ENCODE results near the gene ZDHHC8.

DNA sequence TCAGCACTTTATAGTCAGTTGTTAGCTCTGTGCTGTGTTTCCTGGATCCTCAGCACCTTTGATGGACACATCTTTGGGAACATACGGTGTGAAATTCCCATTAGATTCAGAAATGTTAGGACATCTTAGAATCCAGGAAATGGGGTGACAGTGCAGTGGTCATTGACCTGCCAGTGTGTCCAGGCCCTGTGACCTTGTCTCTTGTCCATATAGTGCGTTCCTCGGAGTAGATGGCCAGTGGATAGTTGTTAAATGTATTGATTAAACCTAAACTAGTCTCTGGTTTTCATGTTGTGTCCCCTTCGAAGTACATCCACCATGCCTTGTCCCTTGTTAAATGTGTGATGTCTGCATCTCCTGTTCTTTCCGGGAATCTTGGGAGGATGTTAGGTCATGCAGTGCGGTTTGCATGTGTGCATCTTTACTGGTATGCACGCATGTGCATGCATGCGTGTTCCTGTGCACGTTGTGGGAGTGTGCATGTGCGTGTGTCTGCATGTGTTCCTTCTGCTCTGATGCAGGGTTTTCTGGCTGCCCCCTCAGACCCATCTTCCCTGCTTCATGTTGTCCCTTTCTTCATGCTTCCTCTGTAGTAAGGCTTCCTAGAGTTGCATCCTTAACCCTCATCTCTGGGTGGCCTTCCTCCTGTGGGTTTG lies 47.6 kb upstream of the ZDHHC8 start:
- TF ChIP-seq, protein P1, sequence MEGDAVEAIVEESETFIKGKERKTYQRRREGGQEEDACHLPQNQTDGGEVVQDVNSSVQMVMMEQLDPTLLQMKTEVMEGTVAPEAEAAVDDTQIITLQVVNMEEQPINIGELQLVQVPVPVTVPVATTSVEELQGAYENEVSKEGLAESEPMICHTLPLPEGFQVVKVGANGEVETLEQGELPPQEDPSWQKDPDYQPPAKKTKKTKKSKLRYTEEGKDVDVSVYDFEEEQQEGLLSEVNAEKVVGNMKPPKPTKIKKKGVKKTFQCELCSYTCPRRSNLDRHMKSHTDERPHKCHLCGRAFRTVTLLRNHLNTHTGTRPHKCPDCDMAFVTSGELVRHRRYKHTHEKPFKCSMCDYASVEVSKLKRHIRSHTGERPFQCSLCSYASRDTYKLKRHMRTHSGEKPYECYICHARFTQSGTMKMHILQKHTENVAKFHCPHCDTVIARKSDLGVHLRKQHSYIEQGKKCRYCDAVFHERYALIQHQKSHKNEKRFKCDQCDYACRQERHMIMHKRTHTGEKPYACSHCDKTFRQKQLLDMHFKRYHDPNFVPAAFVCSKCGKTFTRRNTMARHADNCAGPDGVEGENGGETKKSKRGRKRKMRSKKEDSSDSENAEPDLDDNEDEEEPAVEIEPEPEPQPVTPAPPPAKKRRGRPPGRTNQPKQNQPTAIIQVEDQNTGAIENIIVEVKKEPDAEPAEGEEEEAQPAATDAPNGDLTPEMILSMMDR (IDR thresholded peaks at IDR 0.05; ENCODE audit: low read length): no peak
- no peak for TF ChIP-seq EZH2 (IDR thresholded peaks at IDR 0.05; ENCODE audit: borderline replicate concordance, low read length)
